GM12878 (cell line): ENCODE data around the gene FOLR2. TPM values are rescaled to one million over a fixed set of nuclear protein-coding genes. Genes with fewer than 3 reads are reported as not detected.
A peak's percentile ranks its signal among the peaks of the same experiment; 100 is the strongest.

ENCODE experiments used
- ATAC-seq: fragments of 200-7000 bp; cut with Tn5 transposase; 3 replicates; pipeline ENCODE4 v1.9.1; 2020; ENCODE audit warnings: mild to moderate bottlenecking, moderate library complexity
- BruUV-seq: library from RNA; stranded (reverse); fragments of 400-500 nt; replicated peaks from 2 replicates; lab custom pipeline; 2021; lab: Mats Ljungman, UMichigan
- CTCF ChIA-PET: fragments of 300-600 bp; sonication (Branson Sonifier 250); formaldehyde crosslinking; extraction: SDS; loops from one replicate; lab custom pipeline; 2021; ENCODE audit warnings: inconsistent platforms; lab: Yijun Ruan, JAX
- POLR2A ChIA-PET: fragments of 350-600 bp; formaldehyde crosslinking; extraction: SDS; loops from one replicate; lab custom pipeline; 2021; ENCODE audit warnings: inconsistent platforms; lab: Charles Lee
- RAD21 ChIA-PET: fragments of 300-600 bp; sonication (Branson Sonifier 250); formaldehyde crosslinking; loops from one replicate; lab custom pipeline; 2023; ENCODE audit warnings: antibody characterized with exemption; ENCODE audit not compliant: unreplicated experiment; lab: Charles Lee
- SMC1A ChIA-PET: fragments of 300-600 bp; sonication (Branson Sonifier 250); formaldehyde crosslinking; loops from one replicate; lab custom pipeline; 2023; ENCODE audit not compliant: unreplicated experiment, uncharacterized antibody; lab: Charles Lee
- DNase-seq: peaks from one replicate; pipeline ENCODE4 v3.0.0-alpha.2; 2011; ENCODE audit warnings: low read depth, low spot score
- FAIRE-seq: peaks from 3 replicates; lab custom pipeline; 2011; peaks lifted over from hg19 to GRCh38; lab: Jason Lieb, UNC
- H2AFZ ChIP-seq: 2 replicates; pipeline ENCODE4 v1.6.0; 2011; ENCODE audit warnings: low read depth, low read length, control low read depth; ENCODE audit not compliant: control insufficient read depth
- H3K27ac ChIP-seq: 2 replicates; pipeline ENCODE4 v1.5.1; 2011; ENCODE audit warnings: control low read depth; ENCODE audit not compliant: control insufficient read depth, insufficient read depth
- H3K27me3 ChIP-seq, 2 experiments: replicated peaks in 1 of 2; 2 replicates each; pipeline versions ENCODE4 v1.6.0 to v1.6.1; 2011; ENCODE audit warnings: low read length in 1 of 2; ENCODE audit not compliant: control insufficient read depth in 2 of 2, insufficient read depth in 2 of 2
- H3K36me3 ChIP-seq, 2 experiments: 2 replicates each; pipeline ENCODE4 v1.5.1; 2011; ENCODE audit warnings: low read length in 1 of 2; ENCODE audit not compliant: control insufficient read depth in 2 of 2, insufficient read depth in 2 of 2
- H3K4me1 ChIP-seq: 2 replicates; pipeline ENCODE4 v1.6.1; 2011; ENCODE audit warnings: mild to moderate bottlenecking, low read length, moderate library complexity, mixed read lengths; ENCODE audit not compliant: control insufficient read depth, insufficient read depth
- H3K4me2 ChIP-seq: 2 replicates; pipeline ENCODE4 v1.6.0; 2011; ENCODE audit warnings: control low read depth; ENCODE audit not compliant: control insufficient read depth, insufficient read depth
- H3K4me3 ChIP-seq: fragments of 200-600 bp; sonication (generic); 2 replicates; pipeline ENCODE4 v1.5.1; 2016
- H3K79me2 ChIP-seq: 2 replicates; pipeline ENCODE4 v1.6.0; 2011; ENCODE audit warnings: low read length; ENCODE audit not compliant: control insufficient read depth, insufficient read depth
- H3K9ac ChIP-seq: 2 replicates; pipeline ENCODE4 v1.8.0; 2011; ENCODE audit warnings: low read length, control low read depth, mixed read lengths; ENCODE audit not compliant: control insufficient read depth, insufficient read depth
- H3K9me3 ChIP-seq: replicated peaks from 3 replicates; pipeline ENCODE4 v1.5.1; 2011; ENCODE audit warnings: mild to moderate bottlenecking, low read length; ENCODE audit not compliant: control insufficient read depth, insufficient read depth
- H4K20me1 ChIP-seq: 2 replicates; pipeline ENCODE4 v1.6.0; 2011; ENCODE audit not compliant: control insufficient read depth, insufficient read depth
- ATF2 ChIP-seq: IDR thresholded peaks from 2 replicates; pipeline ENCODE4 v1.6.1; 2012; ENCODE audit warnings: low read length, inconsistent platforms
- BCL11A ChIP-seq: IDR thresholded peaks from 2 replicates; pipeline ENCODE4 v1.6.1; 2011; ENCODE audit warnings: low read depth, low read length
- CREB1 ChIP-seq: IDR thresholded peaks from 2 replicates; pipeline ENCODE4 v1.6.1; 2012; ENCODE audit warnings: low read depth, mild to moderate bottlenecking, inconsistent platforms
- IKZF2 ChIP-seq, 2 experiments: fragments of 450-650 bp; IDR thresholded peaks; 2 replicates each; pipeline ENCODE4 v1.6.1; 2017; ENCODE audit warnings: mild to moderate bottlenecking in 2 of 2, moderate library complexity in 2 of 2
- LARP7 ChIP-seq: fragments of 450-650 bp; IDR thresholded peaks from 2 replicates; pipeline ENCODE4 v1.6.1; 2017; ENCODE audit warnings: mild to moderate bottlenecking
- MTA2 ChIP-seq: fragments of 450-650 bp; IDR thresholded peaks from 2 replicates; pipeline ENCODE4 v1.6.1; 2016; ENCODE audit warnings: low read depth, mild to moderate bottlenecking, moderate library complexity
- POLR2A ChIP-seq: IDR thresholded peaks from 2 replicates; pipeline ENCODE4 v1.6.1; 2011; ENCODE audit warnings: low read depth, mild to moderate bottlenecking, low read length
- REST ChIP-seq: IDR thresholded peaks from 2 replicates; pipeline ENCODE4 v1.6.1; 2012; ENCODE audit warnings: mild to moderate bottlenecking, low read depth, low read length
- SP1 ChIP-seq: IDR thresholded peaks from one replicate; pipeline ENCODE4 v1.6.1; 2011; ENCODE audit warnings: low read depth, low read length
- SREBF1 ChIP-seq: IDR thresholded peaks from 2 replicates; pipeline ENCODE4 v1.6.1; 2012; ENCODE audit warnings: mild to moderate bottlenecking, low read length
- SRF ChIP-seq, 2 experiments: IDR thresholded peaks; 2 replicates each; pipeline ENCODE4 v1.6.1; 2011; ENCODE audit warnings: low read depth in 2 of 2, low read length in 2 of 2, mild to moderate bottlenecking in 1 of 2, moderate library complexity in 1 of 2
- TARDBP ChIP-seq: IDR thresholded peaks from 2 replicates; pipeline ENCODE4 v1.6.1; 2016; ENCODE audit warnings: borderline replicate concordance
- ZBTB11 ChIP-seq: fragments of 450-650 bp; formaldehyde crosslinking; IDR thresholded peaks from 2 replicates; pipeline ENCODE4 v1.5.0; 2022; ENCODE audit warnings: mild to moderate bottlenecking, missing genetic modification characterization
- WGBS: methylation state at CpG from one replicate; pipeline ENCODE4 v1.1.6; 2016; ENCODE audit warnings: low lambda C conversion rate; ENCODE audit not compliant: insufficient replicate concordance, insufficient coverage; ENCODE audit errors: missing lambda C conversion rate; 5-methylcytosine and 5-hydroxymethylcytosine counted together
- in situ Hi-C: fragments of 300-500 bp; cut with MboI; formaldehyde crosslinking; loops from 9 replicates; pipeline ENCODE4 v1.14.3; 2018; ENCODE audit warnings: mixed read lengths
- intact Hi-C: fragments of 100-400 bp; cut with micrococcal nuclease; formaldehyde crosslinking; loops from one replicate; pipeline ENCODE4 v1.14.2; 2022; ENCODE audit not compliant: unreplicated experiment
- polyA plus RNA-seq, 11 experiments: library from polyadenylated mRNA; depleted of rRNA in 4 of 11; unstranded in 6 of 11; stranded (reverse) in 5 of 11; fragments of >200 nt; fragmentation: Nextera tagmentation in 4 of 11; fragmentation: Illumina TruSeq in 1 of 11; extraction: Ambion mirVana in 4 of 11; extraction: Trizol in 1 of 11; gene quantifications; 1 replicate in 1 of 11; 2 replicates in 10 of 11; pipeline versions ENCODE4 v1.2.1 to v1.2.3, GENCODE V29; 2011 to 2016; ENCODE audit warnings: inconsistent platforms in 2 of 11, missing spikeins in 2 of 11, low read depth in 1 of 11
- total RNA-seq, 4 experiments: library from RNA; depleted of rRNA in 3 of 4; stranded (reverse); fragments of >200 nt in 3 of 4; fragmentation: Illumina TruSeq in 1 of 4; extraction: Trizol in 1 of 4; gene quantifications; 2 replicates each; pipeline versions ENCODE4 v1.2.1 to v1.2.3, GENCODE V29; 2013 to 2021

Gene FOLR2
- total and polyA plus RNA-seq, 10 of the 15 experiments (the other 5 are each of a cell fraction or from before 2014, with no cell fraction given): 0.10 to 11.1 (median 1.9) TPM

GRCh38 chr11:72224564-72225410 lies 8.2 kb downstream of the FOLR2 start, which contains the start of gene INPPL1:
INPPL1 (plus strand) TSS chr11:72224767; CDS start chr11:72224985, 218 bp downstream.
- peaks cover 23% of the 10 kb centered on the region for H3K4me1 ChIP-seq
- ATAC-seq (peak; percentile 2), FAIRE-seq (no peak), DNase-seq (no peak)
- ChIA-PET RAD21 (interaction anchor here (1.8 to 2.3 kb wide), 2 partner anchors 13 to 206 kb away, joined by 5 read pairs; no protein-coding TSS in a partner anchor), CTCF (interaction anchor here (0.6 to 2.3 kb wide), 4 partner anchors 191 to 569 kb away, joined by 3 to 14 read pairs (median 4); partner anchors contain the start of gene STARD10), POLR2A (interaction anchor here (0.7 to 1.9 kb wide), 3 partner anchors 59 to 296 kb away, joined by 3 to 9 read pairs (median 8); partner anchors contain the start of genes RNF121 and XNDC1N), SMC1A (interaction anchor here (1.3 to 1.6 kb wide), 2 partner anchors 12 to 128 kb away, joined by 3 to 6 read pairs; no protein-coding TSS in a partner anchor)
- H3K4me2 ChIP-seq: peak within 1 kb of the TSS; percentile 98
- WGBS: under 1% methylated on average over 46 of the region's 81 CpGs
- no TSS peak for BruUV-seq
- no peaks in the 10 kb centered on the region for H3K27me3 ChIP-seq
- H2AFZ ChIP-seq: peak within 1 kb of the TSS; percentile 45
- H3K27ac ChIP-seq: peak within 1 kb of the TSS; percentile 75
- in situ Hi-C loops (no loop called here), intact Hi-C loops (loop anchor here (5.0 kb wide), 1 partner anchor 208 kb away; the partner anchor contains the start of gene CLPB)
- H3K79me2 ChIP-seq: peaks cover 26% of the 10 kb centered on the region
- peaks cover 2 to 14% of the 10 kb centered on the region in 2 experiments; a peak in 3 of 4 replicates for H3K36me3 ChIP-seq
- H3K9ac ChIP-seq: peak within 1 kb of the TSS; percentile 89
- H4K20me1 ChIP-seq: no peaks in the 10 kb centered on the region; the same call in 1 of the 2 replicates
- peak within 1 kb of the TSS; percentile 99 for H3K4me3 ChIP-seq
- H3K9me3 ChIP-seq: no peaks in the 10 kb centered on the region
- TF ChIP-seq ZBTB11 (no peak), BCL11A (no peak), TARDBP (no peak), SRF (IDR thresholded peaks at IDR 0.05; ENCODE audit: low read depth in 2 of 2, low read length in 2 of 2) (no peak), SREBF1 (no peak), ATF2 (no peak), REST (no peak), MTA2 (no peak), LARP7 (0 out of 2 replicates have a peak, but pooled peaks have one; percentile 63), IKZF2 (IDR thresholded peaks at IDR 0.05) (no peak), SP1 (no peak), CREB1 (0 out of 2 replicates have a peak, but pooled peaks have one; percentile 38), POLR2A (0 out of 2 replicates have a peak, but pooled peaks have one; percentile 14)
